ENCODE data around the gene SERPINA5. TPM values are rescaled to one million over a fixed set of nuclear protein-coding genes. Genes with fewer than 3 reads are reported as not detected.

The SERPINA5 gene
- total and polyA plus RNA-seq, 7 experiments from 2014 or later: not detected

DNA sequence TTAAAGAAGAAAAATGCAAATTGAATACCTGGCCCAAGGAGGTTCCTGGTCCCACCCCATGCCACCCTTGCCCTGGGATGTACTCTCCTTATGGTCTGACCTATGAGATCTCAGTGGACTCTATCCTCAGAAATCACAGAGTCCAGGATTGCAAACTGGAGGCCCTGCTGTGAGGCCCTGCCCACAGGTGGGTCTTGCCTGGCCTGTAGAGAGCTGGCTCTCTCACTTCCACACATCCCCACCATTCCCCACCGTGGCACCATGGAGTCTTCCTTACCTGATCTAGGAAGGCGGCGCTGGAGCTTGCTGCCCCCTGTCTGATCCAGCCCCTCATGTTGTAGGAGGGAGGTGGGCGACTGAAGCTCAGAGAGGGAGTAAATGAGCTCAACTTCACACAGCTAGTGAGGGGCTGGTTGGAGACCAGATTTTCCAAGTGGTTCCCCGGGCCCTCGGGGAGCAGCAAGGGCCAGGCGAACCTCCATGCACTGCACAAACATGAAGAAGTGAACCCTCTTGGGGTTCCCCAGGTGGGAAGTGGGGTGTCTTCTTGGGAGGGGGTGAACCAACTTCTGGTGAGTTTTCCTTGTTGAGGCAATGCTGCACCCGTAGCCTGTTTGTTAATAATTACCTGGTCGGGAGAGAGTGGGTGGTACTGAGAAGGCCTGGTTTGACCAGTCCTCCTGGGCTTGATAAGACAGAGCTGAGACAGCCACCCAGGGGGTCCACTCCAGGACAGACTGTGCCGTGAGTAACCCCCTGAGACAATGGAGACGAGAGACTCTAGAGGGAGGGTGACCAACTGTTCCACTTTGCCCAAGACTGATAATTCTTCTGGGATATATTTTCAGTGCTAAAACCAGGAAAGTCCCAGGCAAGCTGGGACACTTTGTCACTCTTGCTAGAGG, 20.2 kb upstream of the SERPINA5 start, which contains the start of gene SERPINA4:
Gene SERPINA4, plus strand, starts transcription at position 692 of the 905 bp plus-strand sequence. CDS start 2,041 bp downstream, outside the sequence.
- no peaks in the 10 kb centered on the region for H3K9me3 ChIP-seq (ENCODE audit: control insufficient read depth in 2 of 3, low read length in 3 of 3)
- Mint-ChIP-seq H3K9me3 (peaks cover 0 to 13% (median 2%) of the 10 kb centered on the region in 11 donors), H3K4me1 (no peaks in the 10 kb centered on the region), H3K27ac (no peak within 1 kb of the TSS), H3K4me3 (no peak within 1 kb of the TSS), H3K36me3 (no peaks in the 10 kb centered on the region), H3K27me3 (peaks cover 0 to 49% (median 20%) of the 10 kb centered on the region in 5 donors)
- ATAC-seq: no peak
- no peak for DNase-seq
- ChIA-PET CTCF (interaction anchor here (0.6 to 1.0 kb wide), 2 partner anchors 12 to 17 kb away, joined by 3 read pairs; no protein-coding TSS in a partner anchor), POLR2A (no interaction called here)
- H3K36me3 ChIP-seq (ENCODE audit: control insufficient read depth in 2 of 3, insufficient read depth in 3 of 3, low read length in 3 of 3): no peaks in the 10 kb centered on the region
- intact Hi-C loops (cut with micrococcal nuclease): no loop called here
- no peak within 1 kb of the TSS for H3K27ac ChIP-seq (ENCODE audit: low read depth, low read length)
- no peak within 1 kb of the TSS for H3K4me3 ChIP-seq (ENCODE audit: low read length)
- peaks cover 0 to 3% of the 10 kb centered on the region in 2 donors for H3K27me3 ChIP-seq (ENCODE audit: control insufficient read depth in 2 of 2, insufficient read depth in 2 of 2, low read length in 2 of 2)
- H3K4me1 ChIP-seq (ENCODE audit: control insufficient read depth in 2 of 2, insufficient read depth in 2 of 2, low read length in 2 of 2): no peaks in the 10 kb centered on the region

DNA sequence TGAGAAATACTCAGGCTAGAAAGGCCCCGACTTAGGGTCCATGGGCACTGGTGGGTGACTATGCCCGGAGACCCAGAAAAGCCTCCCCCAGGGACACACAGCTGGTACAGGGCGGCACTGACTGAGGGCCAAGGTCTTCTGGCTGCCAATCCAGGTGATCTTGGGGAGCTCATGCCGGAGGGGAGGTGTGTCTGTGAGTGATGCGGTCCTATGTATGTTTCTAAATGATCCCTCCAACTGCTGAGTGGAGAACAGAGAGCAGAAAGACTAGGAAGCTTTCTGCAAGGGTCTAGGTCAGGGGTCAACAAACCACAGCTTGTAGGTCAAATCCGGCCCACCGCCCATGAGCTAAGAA, 19.6 kb upstream of the SERPINA5 start:
- CTCF ChIA-PET: interaction anchor here (1.0 kb wide), 1 partner anchor 12 kb away, joined by 3 read pairs; no protein-coding TSS in a partner anchor
- H3K27me3 ChIP-seq (ENCODE audit: control insufficient read depth in 2 of 2, insufficient read depth in 2 of 2, low read length in 2 of 2): peaks cover 0 to 3% of the 10 kb centered on the region in 2 donors

DNA sequence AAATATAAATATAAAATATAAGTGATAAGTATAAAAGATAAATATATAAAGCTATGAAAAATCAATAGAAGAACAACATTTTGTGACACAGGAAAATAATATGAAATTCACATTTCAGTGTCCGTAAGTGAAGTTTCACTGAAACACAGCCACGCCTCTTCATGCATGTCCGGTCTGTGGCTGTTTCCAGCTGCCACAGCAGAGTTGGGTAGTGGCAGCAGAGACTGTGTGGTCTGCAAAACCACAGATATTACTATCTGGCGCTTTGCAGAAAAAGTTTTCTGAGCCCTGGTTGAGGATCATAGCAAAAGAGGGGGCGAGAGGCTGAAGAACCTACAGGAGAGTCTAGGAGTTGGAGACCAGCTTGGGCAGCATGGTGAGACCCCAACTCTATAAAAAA, 19.2 kb upstream of the SERPINA5 start:
- H3K27me3 Mint-ChIP-seq: peaks cover 0 to 50% (median 18%) of the 10 kb centered on the region in 5 donors

More for the DNA sequence above, 19.6 kb upstream of the SERPINA5 start:
- no peaks in the 10 kb centered on the region for H3K36me3 Mint-ChIP-seq
- H3K27ac Mint-ChIP-seq: no peak overlapping the region
- Histone ChIP-seq H3K36me3 (ENCODE audit: control insufficient read depth in 2 of 3, insufficient read depth in 3 of 3, low read length in 3 of 3) (no peaks in the 10 kb centered on the region), H3K27ac (ENCODE audit: low read depth, low read length) (no peak overlapping the region), H3K9me3 (ENCODE audit: control insufficient read depth in 2 of 3, low read length in 3 of 3) (no peaks in the 10 kb centered on the region), H3K4me3 (ENCODE audit: low read length) (no peak overlapping the region), H3K4me1 (ENCODE audit: control insufficient read depth in 2 of 2, insufficient read depth in 2 of 2, low read length in 2 of 2) (no peaks in the 10 kb centered on the region)
- H3K27me3 Mint-ChIP-seq: peaks cover 0 to 52% (median 18%) of the 10 kb centered on the region in 5 donors
- H3K9me3 Mint-ChIP-seq: peaks cover 0 to 13% (median 2%) of the 10 kb centered on the region in 11 donors
- intact Hi-C loops (cut with micrococcal nuclease): no loop called here
- POLR2A ChIA-PET: no interaction called here
- ATAC-seq (no peak), DNase-seq (no peak)
- H3K4me1 Mint-ChIP-seq: no peaks in the 10 kb centered on the region
- H3K4me3 Mint-ChIP-seq: no peak overlapping the region

DNA sequence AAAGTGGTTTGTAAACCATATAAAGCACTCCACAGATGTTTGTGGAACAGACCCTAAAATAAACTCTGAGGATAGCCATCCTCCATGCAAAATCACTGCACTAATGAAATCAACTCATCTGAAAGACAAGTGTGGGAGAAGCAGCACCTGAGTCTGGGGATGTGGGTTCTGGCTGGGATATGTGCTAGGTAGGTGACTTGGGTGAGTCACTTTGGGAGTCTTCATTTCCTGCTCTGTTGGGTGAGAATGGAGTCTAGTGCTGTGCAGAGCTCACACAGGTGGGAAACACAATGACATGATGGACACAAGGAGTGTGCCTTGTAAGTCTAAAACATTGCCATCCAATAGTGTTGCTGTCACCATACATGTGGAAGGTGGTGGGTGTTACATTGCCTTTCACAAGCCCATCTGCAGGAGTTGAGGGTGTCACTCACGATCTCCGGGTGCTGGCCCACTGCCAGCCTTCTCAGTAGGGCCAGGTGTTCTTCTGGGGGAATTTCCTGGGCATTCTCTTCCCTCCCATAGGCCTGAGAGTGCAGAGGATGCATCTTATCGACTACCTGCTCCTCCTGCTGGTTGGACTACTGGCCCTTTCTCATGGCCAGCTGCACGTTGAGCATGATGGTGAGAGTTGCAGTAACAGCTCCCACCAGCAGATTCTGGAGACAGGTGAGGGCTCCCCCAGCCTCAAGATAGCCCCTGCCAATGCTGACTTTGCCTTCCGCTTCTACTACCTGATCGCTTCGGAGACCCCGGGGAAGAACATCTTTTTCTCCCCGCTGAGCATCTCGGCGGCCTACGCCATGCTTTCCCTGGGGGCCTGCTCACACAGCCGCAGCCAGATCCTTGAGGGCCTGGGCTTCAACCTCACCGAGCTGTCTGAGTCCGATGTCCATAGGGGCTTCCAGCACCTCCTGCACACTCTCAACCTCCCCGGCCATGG, 18.0 kb upstream of the SERPINA5 start:
- intact Hi-C loops (cut with micrococcal nuclease): no loop called here
- CTCF ChIA-PET: no interaction called here
- no peaks in the 10 kb centered on the region for H3K4me1 ChIP-seq (ENCODE audit: control insufficient read depth in 2 of 2, insufficient read depth in 2 of 2, low read length in 2 of 2)
- Mint-ChIP-seq H3K4me3 (no peak overlapping the region), H3K36me3 (no peaks in the 10 kb centered on the region), H3K27me3 (peaks cover 0 to 46% (median 17%) of the 10 kb centered on the region in 5 donors), H3K4me1 (no peaks in the 10 kb centered on the region), H3K27ac (no peak overlapping the region), H3K9me3 (peaks cover 0 to 4% (median 0%) of the 10 kb centered on the region in 11 donors)
- peaks cover 0 to 3% of the 10 kb centered on the region in 2 donors for H3K27me3 ChIP-seq (ENCODE audit: control insufficient read depth in 2 of 2, insufficient read depth in 2 of 2, low read length in 2 of 2)
- no peaks in the 10 kb centered on the region for H3K9me3 ChIP-seq (ENCODE audit: control insufficient read depth in 2 of 3, low read length in 3 of 3)
- no peak overlapping the region for H3K4me3 ChIP-seq (ENCODE audit: low read length)
- no peak for ATAC-seq
- POLR2A ChIA-PET: no interaction called here
- H3K36me3 ChIP-seq (ENCODE audit: control insufficient read depth in 2 of 3, insufficient read depth in 3 of 3, low read length in 3 of 3): no peaks in the 10 kb centered on the region
- H3K27ac ChIP-seq (ENCODE audit: low read depth, low read length): no peak overlapping the region
- no peak for DNase-seq

More for the DNA sequence above, 19.2 kb upstream of the SERPINA5 start:
- DNase-seq (no peak), ATAC-seq (no peak)
- Histone ChIP-seq H3K36me3 (ENCODE audit: control insufficient read depth in 2 of 3, insufficient read depth in 3 of 3, low read length in 3 of 3) (no peaks in the 10 kb centered on the region), H3K27ac (ENCODE audit: low read depth, low read length) (no peak overlapping the region), H3K27me3 (ENCODE audit: control insufficient read depth in 2 of 2, insufficient read depth in 2 of 2, low read length in 2 of 2) (peaks cover 0 to 3% of the 10 kb centered on the region in 2 donors), H3K4me1 (ENCODE audit: control insufficient read depth in 2 of 2, insufficient read depth in 2 of 2, low read length in 2 of 2) (no peaks in the 10 kb centered on the region), H3K9me3 (ENCODE audit: control insufficient read depth in 2 of 3, low read length in 3 of 3) (no peaks in the 10 kb centered on the region), H3K4me3 (ENCODE audit: low read length) (no peak overlapping the region)
- Mint-ChIP-seq H3K4me1 (no peaks in the 10 kb centered on the region), H3K36me3 (no peaks in the 10 kb centered on the region), H3K27ac (no peak overlapping the region), H3K4me3 (no peak overlapping the region), H3K9me3 (peaks cover 0 to 10% (median 2%) of the 10 kb centered on the region in 11 donors)
- POLR2A ChIA-PET: no interaction called here
- intact Hi-C loops (cut with micrococcal nuclease): no loop called here
- CTCF ChIA-PET: interaction anchor here (1.0 kb wide), 1 partner anchor 13 kb away, joined by 3 read pairs; no protein-coding TSS in a partner anchor

DNA sequence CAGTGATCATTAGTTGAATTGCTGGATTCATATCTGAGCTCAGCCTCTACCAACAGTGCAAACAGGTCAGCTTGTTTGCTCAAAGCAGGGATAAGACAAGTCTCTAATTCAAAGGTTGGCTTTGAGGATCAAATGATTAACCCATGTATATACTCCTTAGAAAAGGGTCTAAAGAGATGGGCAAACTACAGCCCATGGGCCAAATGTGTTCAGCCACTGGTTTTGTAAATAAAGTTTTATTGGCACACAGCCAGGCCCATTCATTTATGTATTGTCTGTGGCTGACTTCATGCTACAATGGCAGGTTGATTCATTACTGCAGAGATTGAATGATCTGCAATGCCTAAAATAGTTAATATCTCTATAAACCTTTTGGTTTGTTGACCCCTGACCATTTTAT, 16.8 kb upstream of the SERPINA5 start:
- CTCF ChIA-PET: no interaction called here
- intact Hi-C loops (cut with micrococcal nuclease): no loop called here
- Histone ChIP-seq H3K4me3 (ENCODE audit: low read length) (no peak overlapping the region), H3K36me3 (ENCODE audit: control insufficient read depth in 2 of 3, insufficient read depth in 3 of 3, low read length in 3 of 3) (no peaks in the 10 kb centered on the region), H3K9me3 (ENCODE audit: control insufficient read depth in 2 of 3, low read length in 3 of 3) (no peaks in the 10 kb centered on the region), H3K4me1 (ENCODE audit: control insufficient read depth in 2 of 2, insufficient read depth in 2 of 2, low read length in 2 of 2) (no peaks in the 10 kb centered on the region), H3K27ac (ENCODE audit: low read depth, low read length) (no peak overlapping the region), H3K27me3 (ENCODE audit: control insufficient read depth in 2 of 2, insufficient read depth in 2 of 2, low read length in 2 of 2) (peaks cover 0 to 3% of the 10 kb centered on the region in 2 donors)
- ATAC-seq (no peak), DNase-seq (no peak)
- H3K27me3 Mint-ChIP-seq: peaks cover 0 to 42% (median 10%) of the 10 kb centered on the region in 5 donors
- H3K4me1 Mint-ChIP-seq: no peaks in the 10 kb centered on the region
- no peak overlapping the region for H3K4me3 Mint-ChIP-seq
- POLR2A ChIA-PET: no interaction called here
- no peaks in the 10 kb centered on the region for H3K36me3 Mint-ChIP-seq
- no peak overlapping the region for H3K27ac Mint-ChIP-seq
- H3K9me3 Mint-ChIP-seq: peaks cover 0 to 4% (median 0%) of the 10 kb centered on the region in 11 donors

DNA sequence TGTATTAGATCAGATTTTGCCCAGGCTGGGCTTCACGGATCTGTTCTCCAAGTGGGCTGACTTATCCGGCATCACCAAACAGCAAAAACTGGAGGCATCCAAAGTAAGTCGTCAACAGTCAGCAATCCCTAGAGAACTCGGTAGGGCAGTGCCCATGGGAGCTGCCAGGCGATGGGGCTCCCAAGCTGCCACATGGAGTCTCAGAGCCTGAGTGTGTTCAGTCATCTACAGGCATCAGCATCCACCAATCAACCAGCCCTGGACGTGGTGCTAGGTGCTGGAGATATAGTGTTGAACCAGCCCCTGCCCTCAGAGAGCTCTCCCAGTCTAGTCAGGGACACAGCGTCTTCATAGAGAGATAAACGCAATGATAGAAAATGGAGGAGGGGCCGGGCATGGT, 13.0 kb upstream of the SERPINA5 start:
- no peaks in the 10 kb centered on the region for H3K36me3 Mint-ChIP-seq

More for the DNA sequence above, 13.0 kb upstream of the SERPINA5 start:
- Histone ChIP-seq H3K36me3 (ENCODE audit: control insufficient read depth in 2 of 3, insufficient read depth in 3 of 3, low read length in 3 of 3) (no peaks in the 10 kb centered on the region), H3K4me1 (ENCODE audit: control insufficient read depth in 2 of 2, insufficient read depth in 2 of 2, low read length in 2 of 2) (no peaks in the 10 kb centered on the region), H3K4me3 (ENCODE audit: low read length) (no peak overlapping the region), H3K9me3 (ENCODE audit: control insufficient read depth in 2 of 3, low read length in 3 of 3) (no peaks in the 10 kb centered on the region), H3K27me3 (ENCODE audit: control insufficient read depth in 2 of 2, insufficient read depth in 2 of 2, low read length in 2 of 2) (peaks cover 0 to 3% of the 10 kb centered on the region in 2 donors), H3K27ac (ENCODE audit: low read depth, low read length) (no peak overlapping the region)
- intact Hi-C loops (cut with micrococcal nuclease): no loop called here
- H3K9me3 Mint-ChIP-seq: peaks cover 0 to 4% (median 0%) of the 10 kb centered on the region in 11 donors
- no peak for DNase-seq
- H3K4me3 Mint-ChIP-seq: no peak overlapping the region
- no peak overlapping the region for H3K27ac Mint-ChIP-seq
- H3K27me3 Mint-ChIP-seq: peaks cover 0 to 17% (median 0%) of the 10 kb centered on the region in 5 donors
- peaks cover 0 to 2% (median 0%) of the 10 kb centered on the region in 7 donors for H3K4me1 Mint-ChIP-seq
- ATAC-seq: no peak
- ChIA-PET POLR2A (no interaction called here), CTCF (no interaction called here)
